K562 (cell line): ENCODE results near the gene PPP1R14C. TPM values are rescaled to one million over a fixed set of nuclear protein-coding genes. Genes with fewer than 3 reads are reported as not detected.
A peak's percentile ranks its signal among the peaks of the same experiment; 100 is the strongest.

Source experiments
- ATAC-seq: fragments of 200-7000 bp; cut with Tn5 transposase; 3 replicates; pipeline ENCODE4 v1.9.1; 2020; ENCODE audit warnings: moderate library complexity
- BruUV-seq: library from RNA; stranded (reverse); fragments of 400-500 nt; replicated peaks from 2 replicates; lab custom pipeline; 2021; lab: Mats Ljungman, UMichigan
- CTCF ChIA-PET: fragments of 300-600 bp; formaldehyde crosslinking; extraction: SDS; loops from one replicate; lab custom pipeline; 2021; ENCODE audit warnings: low intra/inter-chr PET ratio; lab: Yijun Ruan, JAX
- POLR2A ChIA-PET: fragments of 300-600, 350-650 bp; sonication (Branson Sonifier 250); formaldehyde crosslinking; extraction: SDS; loops from one replicate; lab custom pipeline; 2021; ENCODE audit warnings: antibody characterized with exemption, inconsistent platforms; lab: Yijun Ruan, JAX
- DNase-seq, 4 experiments: peaks; one replicate each; pipeline versions ENCODE4 v3.0.0 to v3.0.0-alpha.2; 2011 to 2018; ENCODE audit warnings: low spot score in 3 of 4, mixed read lengths in 3 of 4; ENCODE audit errors: extremely low read depth in 1 of 4
- FAIRE-seq: peaks from 2 replicates; lab custom pipeline; 2011; peaks lifted over from hg19 to GRCh38; lab: Jason Lieb, UNC
- H2AFZ ChIP-seq: 2 replicates; pipeline ENCODE4 v1.6.0; 2011; ENCODE audit warnings: low read depth, low read length, control low read depth, inconsistent platforms
- H3K27ac ChIP-seq: fragments of 200-600 bp; 3 replicates; pipeline ENCODE4 v1.8.0; 2011; ENCODE audit warnings: low read depth, mild to moderate bottlenecking, control low read depth, inconsistent platforms, low read length, moderate library complexity, mixed read lengths; ENCODE audit errors: extremely low read depth
- H3K27me3 ChIP-seq, 2 experiments: fragments of 300-600 bp in 1 of 2; 2 replicates in 1 of 2; 3 replicates in 1 of 2; pipeline versions ENCODE4 v1.6.0 to v1.8.0; 2011; ENCODE audit warnings: inconsistent platforms in 2 of 2, low read length in 2 of 2, mild to moderate bottlenecking in 1 of 2, mixed read lengths in 1 of 2, moderate library complexity in 1 of 2; ENCODE audit not compliant: control insufficient read depth in 2 of 2, insufficient read depth in 2 of 2
- H3K36me3 ChIP-seq: fragments of 300-600 bp; 3 replicates; pipeline ENCODE4 v1.8.0; 2011; ENCODE audit warnings: mild to moderate bottlenecking, low read length, inconsistent platforms; ENCODE audit not compliant: control insufficient read depth, insufficient read depth
- H3K4me1 ChIP-seq, 2 experiments: fragments of 200-600 bp in 1 of 2; replicated peaks in 1 of 2; 2 replicates in 1 of 2; 3 replicates in 1 of 2; pipeline versions ENCODE4 v1.5.1 to v1.8.0; 2011; ENCODE audit warnings: inconsistent platforms in 2 of 2, low read length in 2 of 2, mild to moderate bottlenecking in 1 of 2, mixed read lengths in 1 of 2, moderate library complexity in 1 of 2; ENCODE audit not compliant: control insufficient read depth in 2 of 2, insufficient read depth in 2 of 2
- H3K4me2 ChIP-seq: 2 replicates; pipeline ENCODE4 v1.6.1; 2011; ENCODE audit warnings: low read length, control low read depth, inconsistent platforms, mixed read lengths; ENCODE audit not compliant: insufficient read depth
- H3K4me3 ChIP-seq: fragments of 200-600 bp; sonication (generic), shearing (Covaris generic); 2 replicates; pipeline ENCODE4 v1.5.1; 2016; ENCODE audit warnings: control low read depth, inconsistent platforms
- H3K79me2 ChIP-seq: fragments of 200-600 bp; 3 replicates; pipeline ENCODE4 v1.8.0; 2011; ENCODE audit warnings: low read length, inconsistent platforms; ENCODE audit not compliant: control insufficient read depth, insufficient read depth
- H3K9ac ChIP-seq, 2 experiments: 2 replicates each; pipeline versions ENCODE4 v1.6.0 to v1.6.1; 2011; ENCODE audit warnings: low read depth in 2 of 2, low read length in 2 of 2, control low read depth in 1 of 2, inconsistent platforms in 1 of 2, mild to moderate bottlenecking in 1 of 2, mixed read lengths in 1 of 2; ENCODE audit not compliant: insufficient read depth in 1 of 2
- H3K9me1 ChIP-seq: one replicate; pipeline ENCODE4 v1.6.0; 2011; ENCODE audit warnings: inconsistent platforms, mild to moderate bottlenecking, low read length, moderate library complexity; ENCODE audit not compliant: control insufficient read depth, insufficient read depth
- H3K9me3 ChIP-seq: replicated peaks from 2 replicates; pipeline ENCODE4 v1.5.1; 2011; ENCODE audit warnings: low read depth, low read length, inconsistent platforms; ENCODE audit not compliant: control insufficient read depth, insufficient read depth
- H4K20me1 ChIP-seq: replicated peaks from 2 replicates; pipeline ENCODE4 v1.6.1; 2011; ENCODE audit warnings: low read length, inconsistent platforms, mixed read lengths; ENCODE audit not compliant: control insufficient read depth, insufficient read depth
- ATF1 ChIP-seq, 2 experiments: fragments of 450-650 bp in 1 of 2; IDR thresholded peaks; 2 replicates each; pipeline ENCODE4 v1.6.1; 2016; ENCODE audit warnings: missing compliant biosample characterization in 1 of 2, missing genetic modification characterization in 1 of 2
- CREB1 ChIP-seq, 2 experiments: sonication (generic) in 1 of 2; formaldehyde crosslinking in 1 of 2; IDR thresholded peaks; 2 replicates each; pipeline versions ENCODE4 v1.6.1 to v1.8.0; 2012 to 2022; ENCODE audit warnings: inconsistent platforms in 1 of 2, mild to moderate bottlenecking in 1 of 2, missing genetic modification reagents in 1 of 2, moderate library complexity in 1 of 2
- CREM ChIP-seq: IDR thresholded peaks from 2 replicates; pipeline ENCODE4 v1.6.1; 2014; ENCODE audit warnings: antibody characterized with exemption, low read depth
- FOXA3 ChIP-seq, 2 experiments: fragments of 450-650 bp in 1 of 2; sonication (generic) in 1 of 2; formaldehyde crosslinking; IDR thresholded peaks in 1 of 2; conservative IDR thresholded peaks in 1 of 2; 2 replicates each; pipeline versions ENCODE4 v1.4.0 to v1.8.0; 2020 to 2022; ENCODE audit warnings: mild to moderate bottlenecking in 2 of 2, missing genetic modification reagents in 1 of 2
- HOXB6 ChIP-seq: fragments of 250-450 bp; sonication (Bioruptor Pico); IDR thresholded peaks from 2 replicates; pipeline ENCODE4 v1.5.1; 2022; ENCODE audit warnings: mild to moderate bottlenecking, borderline replicate concordance
- NFATC3 ChIP-seq: fragments of 450-650 bp; IDR thresholded peaks from 2 replicates; pipeline ENCODE4 v1.6.1; 2017; ENCODE audit warnings: mild to moderate bottlenecking
- PHB2 ChIP-seq: fragments of 450-650 bp; IDR thresholded peaks from 2 replicates; pipeline ENCODE4 v1.6.1; 2017; ENCODE audit warnings: low read depth
- PTTG1 ChIP-seq: fragments of 450-650 bp; IDR thresholded peaks from 2 replicates; pipeline ENCODE4 v1.6.1; 2016; ENCODE audit warnings: low read depth, mild to moderate bottlenecking, missing genetic modification characterization, missing compliant biosample characterization
- YY1 ChIP-seq, 3 experiments: IDR thresholded peaks; 2 replicates each; pipeline ENCODE4 v1.6.1; 2011; ENCODE audit warnings: low read length in 2 of 3, mild to moderate bottlenecking in 2 of 3, moderate library complexity in 2 of 3, borderline replicate concordance in 1 of 3, control low read depth in 1 of 3, low read depth in 1 of 3; ENCODE audit not compliant: insufficient read depth in 3 of 3, insufficient replicate concordance in 2 of 3, control insufficient read depth in 1 of 3, insufficient read length in 1 of 3; ENCODE audit errors: extremely low read depth in 1 of 3
- WGBS: fragments of 100-300 bp; shearing (Covaris generic); methylation state at CpG from one replicate; pipeline ENCODE4 v1.1.6; 2016; ENCODE audit warnings: low coverage, mixed read lengths; ENCODE audit not compliant: insufficient coverage; ENCODE audit errors: missing lambda C conversion rate; 5-methylcytosine and 5-hydroxymethylcytosine counted together
- in situ Hi-C: fragments of 300-500 bp; cut with MboI; formaldehyde crosslinking; loops from 4 replicates; pipeline ENCODE4 v1.15.0; 2018; ENCODE audit warnings: inconsistent platforms, mixed read lengths
- intact Hi-C: fragments of 100-400 bp; cut with micrococcal nuclease; formaldehyde crosslinking; loops from 2 replicates; pipeline ENCODE4 v1.14.2; 2022
- polyA plus RNA-seq, 8 experiments: library from polyadenylated mRNA; depleted of rRNA in 4 of 8; stranded (reverse) in 5 of 8; unstranded in 3 of 8; fragments of >200 nt; fragmentation: Nextera tagmentation in 2 of 8; fragmentation: Illumina TruSeq in 1 of 8; extraction: Ambion mirVana in 2 of 8; extraction: Trizol in 1 of 8; gene quantifications; 2 replicates each; pipeline versions ENCODE4 v1.2.1 to v1.2.3, GENCODE V29; 2011 to 2014; ENCODE audit warnings: inconsistent platforms in 1 of 8, missing spikeins in 1 of 8
- total RNA-seq, 7 experiments: library from RNA; depleted of rRNA in 6 of 7; stranded (reverse); fragments of >200 nt in 6 of 7; fragmentation: Illumina TruSeq in 2 of 7; extraction: Trizol in 2 of 7; gene quantifications; 2 replicates each; pipeline versions ENCODE4 v1.2.1 to v1.2.3, GENCODE V29; 2011 to 2021; ENCODE audit warnings: low replicate concordance in 1 of 7
- TF ChIP-seq, protein P1 (sequence below): fragments of 450-650 bp; IDR thresholded peaks from 2 replicates; pipeline ENCODE4 v1.6.1; 2016; ENCODE audit warnings: mild to moderate bottlenecking, moderate library complexity

PPP1R14C gene
- total and polyA plus RNA-seq, 9 of the 15 experiments (the other 6 are each of a cell fraction or from before 2014, with no cell fraction given), result 4.5 to 16.6 (median 11.9) TPM

GRCh38 chr6:150112233-150112632, 30.6 kb upstream of the PPP1R14C start:
- peaks cover 0 to 5% of the 10 kb centered on the region in 2 experiments; a peak in 3 of 5 replicates for H3K4me1 ChIP-seq
- no peak overlapping the region for H2AFZ ChIP-seq
- no peak overlapping the region for H3K9ac ChIP-seq
- H3K9me1 ChIP-seq, result no peaks in the 10 kb centered on the region
- FAIRE-seq (peak; percentile 80), DNase-seq (peak in 1 of 4 experiments; percentile 15), ATAC-seq (peak; percentile 44)
- H4K20me1 ChIP-seq, result no peaks in the 10 kb centered on the region
- no peak overlapping the region for H3K4me2 ChIP-seq
- BruUV-seq, result no TSS peak
- H3K36me3 ChIP-seq, result no peaks in the 10 kb centered on the region
- no peak overlapping the region for H3K4me3 ChIP-seq
- intact Hi-C loops (no loop called here), in situ Hi-C loops (no loop called here)
- 10% methylated on average over 6 of the region's 6 CpGs for WGBS
- POLR2A ChIA-PET, result interaction anchor here (0.5 to 1.1 kb wide), 4 partner anchors 15 to 697 kb away, joined by 3 to 4 read pairs (median 4); no protein-coding TSS in a partner anchor
- no peaks in the 10 kb centered on the region for H3K79me2 ChIP-seq
- H3K27ac ChIP-seq, result no peak overlapping the region
- no peaks in the 10 kb centered on the region for H3K9me3 ChIP-seq
- peaks cover 15 to 46% of the 10 kb centered on the region in 2 experiments; a peak in 4 of 5 replicates for H3K27me3 ChIP-seq
- CTCF ChIA-PET, result no interaction called here
- TF ChIP-seq CREB1 (IDR thresholded peaks at IDR 0.05), result peak; percentile 53; the same call in 1 of the 2 replicates
- TF ChIP-seq CREB1 (CRISPR knock-in tag; IDR thresholded peaks at IDR 0.05), result no peak
- TF ChIP-seq HOXB6, result no peak
- TF ChIP-seq ATF1 (CRISPR knock-in tag; IDR thresholded peaks at IDR 0.05), result no peak
- 0 out of 2 replicates have a peak, but pooled peaks have one; percentile 22 for TF ChIP-seq ATF1 (tag; IDR thresholded peaks at IDR 0.05)
- TF ChIP-seq, protein P1, sequence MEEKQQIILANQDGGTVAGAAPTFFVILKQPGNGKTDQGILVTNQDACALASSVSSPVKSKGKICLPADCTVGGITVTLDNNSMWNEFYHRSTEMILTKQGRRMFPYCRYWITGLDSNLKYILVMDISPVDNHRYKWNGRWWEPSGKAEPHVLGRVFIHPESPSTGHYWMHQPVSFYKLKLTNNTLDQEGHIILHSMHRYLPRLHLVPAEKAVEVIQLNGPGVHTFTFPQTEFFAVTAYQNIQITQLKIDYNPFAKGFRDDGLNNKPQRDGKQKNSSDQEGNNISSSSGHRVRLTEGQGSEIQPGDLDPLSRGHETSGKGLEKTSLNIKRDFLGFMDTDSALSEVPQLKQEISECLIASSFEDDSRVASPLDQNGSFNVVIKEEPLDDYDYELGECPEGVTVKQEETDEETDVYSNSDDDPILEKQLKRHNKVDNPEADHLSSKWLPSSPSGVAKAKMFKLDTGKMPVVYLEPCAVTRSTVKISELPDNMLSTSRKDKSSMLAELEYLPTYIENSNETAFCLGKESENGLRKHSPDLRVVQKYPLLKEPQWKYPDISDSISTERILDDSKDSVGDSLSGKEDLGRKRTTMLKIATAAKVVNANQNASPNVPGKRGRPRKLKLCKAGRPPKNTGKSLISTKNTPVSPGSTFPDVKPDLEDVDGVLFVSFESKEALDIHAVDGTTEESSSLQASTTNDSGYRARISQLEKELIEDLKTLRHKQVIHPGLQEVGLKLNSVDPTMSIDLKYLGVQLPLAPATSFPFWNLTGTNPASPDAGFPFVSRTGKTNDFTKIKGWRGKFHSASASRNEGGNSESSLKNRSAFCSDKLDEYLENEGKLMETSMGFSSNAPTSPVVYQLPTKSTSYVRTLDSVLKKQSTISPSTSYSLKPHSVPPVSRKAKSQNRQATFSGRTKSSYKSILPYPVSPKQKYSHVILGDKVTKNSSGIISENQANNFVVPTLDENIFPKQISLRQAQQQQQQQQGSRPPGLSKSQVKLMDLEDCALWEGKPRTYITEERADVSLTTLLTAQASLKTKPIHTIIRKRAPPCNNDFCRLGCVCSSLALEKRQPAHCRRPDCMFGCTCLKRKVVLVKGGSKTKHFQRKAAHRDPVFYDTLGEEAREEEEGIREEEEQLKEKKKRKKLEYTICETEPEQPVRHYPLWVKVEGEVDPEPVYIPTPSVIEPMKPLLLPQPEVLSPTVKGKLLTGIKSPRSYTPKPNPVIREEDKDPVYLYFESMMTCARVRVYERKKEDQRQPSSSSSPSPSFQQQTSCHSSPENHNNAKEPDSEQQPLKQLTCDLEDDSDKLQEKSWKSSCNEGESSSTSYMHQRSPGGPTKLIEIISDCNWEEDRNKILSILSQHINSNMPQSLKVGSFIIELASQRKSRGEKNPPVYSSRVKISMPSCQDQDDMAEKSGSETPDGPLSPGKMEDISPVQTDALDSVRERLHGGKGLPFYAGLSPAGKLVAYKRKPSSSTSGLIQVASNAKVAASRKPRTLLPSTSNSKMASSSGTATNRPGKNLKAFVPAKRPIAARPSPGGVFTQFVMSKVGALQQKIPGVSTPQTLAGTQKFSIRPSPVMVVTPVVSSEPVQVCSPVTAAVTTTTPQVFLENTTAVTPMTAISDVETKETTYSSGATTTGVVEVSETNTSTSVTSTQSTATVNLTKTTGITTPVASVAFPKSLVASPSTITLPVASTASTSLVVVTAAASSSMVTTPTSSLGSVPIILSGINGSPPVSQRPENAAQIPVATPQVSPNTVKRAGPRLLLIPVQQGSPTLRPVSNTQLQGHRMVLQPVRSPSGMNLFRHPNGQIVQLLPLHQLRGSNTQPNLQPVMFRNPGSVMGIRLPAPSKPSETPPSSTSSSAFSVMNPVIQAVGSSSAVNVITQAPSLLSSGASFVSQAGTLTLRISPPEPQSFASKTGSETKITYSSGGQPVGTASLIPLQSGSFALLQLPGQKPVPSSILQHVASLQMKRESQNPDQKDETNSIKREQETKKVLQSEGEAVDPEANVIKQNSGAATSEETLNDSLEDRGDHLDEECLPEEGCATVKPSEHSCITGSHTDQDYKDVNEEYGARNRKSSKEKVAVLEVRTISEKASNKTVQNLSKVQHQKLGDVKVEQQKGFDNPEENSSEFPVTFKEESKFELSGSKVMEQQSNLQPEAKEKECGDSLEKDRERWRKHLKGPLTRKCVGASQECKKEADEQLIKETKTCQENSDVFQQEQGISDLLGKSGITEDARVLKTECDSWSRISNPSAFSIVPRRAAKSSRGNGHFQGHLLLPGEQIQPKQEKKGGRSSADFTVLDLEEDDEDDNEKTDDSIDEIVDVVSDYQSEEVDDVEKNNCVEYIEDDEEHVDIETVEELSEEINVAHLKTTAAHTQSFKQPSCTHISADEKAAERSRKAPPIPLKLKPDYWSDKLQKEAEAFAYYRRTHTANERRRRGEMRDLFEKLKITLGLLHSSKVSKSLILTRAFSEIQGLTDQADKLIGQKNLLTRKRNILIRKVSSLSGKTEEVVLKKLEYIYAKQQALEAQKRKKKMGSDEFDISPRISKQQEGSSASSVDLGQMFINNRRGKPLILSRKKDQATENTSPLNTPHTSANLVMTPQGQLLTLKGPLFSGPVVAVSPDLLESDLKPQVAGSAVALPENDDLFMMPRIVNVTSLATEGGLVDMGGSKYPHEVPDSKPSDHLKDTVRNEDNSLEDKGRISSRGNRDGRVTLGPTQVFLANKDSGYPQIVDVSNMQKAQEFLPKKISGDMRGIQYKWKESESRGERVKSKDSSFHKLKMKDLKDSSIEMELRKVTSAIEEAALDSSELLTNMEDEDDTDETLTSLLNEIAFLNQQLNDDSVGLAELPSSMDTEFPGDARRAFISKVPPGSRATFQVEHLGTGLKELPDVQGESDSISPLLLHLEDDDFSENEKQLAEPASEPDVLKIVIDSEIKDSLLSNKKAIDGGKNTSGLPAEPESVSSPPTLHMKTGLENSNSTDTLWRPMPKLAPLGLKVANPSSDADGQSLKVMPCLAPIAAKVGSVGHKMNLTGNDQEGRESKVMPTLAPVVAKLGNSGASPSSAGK, result 0 out of 2 replicates have a peak, but pooled peaks have one; percentile 9
- TF ChIP-seq PHB2, result no peak
- peak in 2 of 3 experiments; percentile 15 to 67 for TF ChIP-seq YY1 (IDR thresholded peaks at IDR 0.05; ENCODE audit: borderline replicate concordance in 1 of 3, control insufficient read depth in 1 of 3, extremely low read depth in 1 of 3, insufficient read depth in 3 of 3, insufficient read length in 1 of 3, insufficient replicate concordance in 2 of 3, low read depth in 1 of 3, low read length in 2 of 3)
- peak in 1 of 2 experiments; percentile 69; a peak in 1 of 4 replicates for TF ChIP-seq FOXA3 (CRISPR knock-in tag; conservative IDR thresholded peaks at IDR 0.05 in 1 of 2, IDR thresholded peaks at IDR 0.05 in 1 of 2)
- no peak for TF ChIP-seq NFATC3
- TF ChIP-seq PTTG1 (tag), result no peak
- TF ChIP-seq CREM, result peak; percentile 67
